Activated naive CD4-positive, alpha-beta T cell treated with anti-CD3 and anti-CD28 coated beads, Interleukin-2, amount 10 ng/mL, durations not matched to agents 7 days and 5 days (primary cell): ENCODE results near the gene C1orf216.

Source experiments
- CTCF ChIA-PET: fragments of 350-600 bp; sonication (Branson Sonifier 250); formaldehyde crosslinking; loops from one replicate; lab custom pipeline; 2021; ENCODE audit warnings: antibody characterized with exemption; lab: Charles Lee
- DNase-seq: peaks from one replicate; pipeline ENCODE4 v3.0.0-alpha.2; 2020
- H3K27ac Mint-ChIP-seq: one replicate; pipeline ENCODE4 v1.8.0; 2021; ENCODE audit warnings: mild to moderate bottlenecking, moderate library complexity, mixed read lengths
- H3K27me3 Mint-ChIP-seq: one replicate; pipeline ENCODE4 v1.8.0; 2021; ENCODE audit warnings: mild to moderate bottlenecking, mixed read lengths
- H3K36me3 Mint-ChIP-seq: one replicate; pipeline ENCODE4 v1.8.0; 2021; ENCODE audit warnings: mixed read lengths
- H3K4me1 Mint-ChIP-seq: one replicate; pipeline ENCODE4 v1.8.0; 2021; ENCODE audit warnings: mixed read lengths
- H3K4me3 Mint-ChIP-seq: one replicate; pipeline ENCODE4 v1.8.0; 2021; ENCODE audit warnings: mild to moderate bottlenecking, moderate library complexity, mixed read lengths
- H3K9me3 Mint-ChIP-seq: one replicate; pipeline ENCODE4 v1.8.0; 2021; ENCODE audit warnings: mixed read lengths

The C1orf216 gene, protein sequence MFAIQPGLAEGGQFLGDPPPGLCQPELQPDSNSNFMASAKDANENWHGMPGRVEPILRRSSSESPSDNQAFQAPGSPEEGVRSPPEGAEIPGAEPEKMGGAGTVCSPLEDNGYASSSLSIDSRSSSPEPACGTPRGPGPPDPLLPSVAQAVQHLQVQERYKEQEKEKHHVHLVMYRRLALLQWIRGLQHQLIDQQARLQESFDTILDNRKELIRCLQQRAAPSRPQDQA

DNA sequence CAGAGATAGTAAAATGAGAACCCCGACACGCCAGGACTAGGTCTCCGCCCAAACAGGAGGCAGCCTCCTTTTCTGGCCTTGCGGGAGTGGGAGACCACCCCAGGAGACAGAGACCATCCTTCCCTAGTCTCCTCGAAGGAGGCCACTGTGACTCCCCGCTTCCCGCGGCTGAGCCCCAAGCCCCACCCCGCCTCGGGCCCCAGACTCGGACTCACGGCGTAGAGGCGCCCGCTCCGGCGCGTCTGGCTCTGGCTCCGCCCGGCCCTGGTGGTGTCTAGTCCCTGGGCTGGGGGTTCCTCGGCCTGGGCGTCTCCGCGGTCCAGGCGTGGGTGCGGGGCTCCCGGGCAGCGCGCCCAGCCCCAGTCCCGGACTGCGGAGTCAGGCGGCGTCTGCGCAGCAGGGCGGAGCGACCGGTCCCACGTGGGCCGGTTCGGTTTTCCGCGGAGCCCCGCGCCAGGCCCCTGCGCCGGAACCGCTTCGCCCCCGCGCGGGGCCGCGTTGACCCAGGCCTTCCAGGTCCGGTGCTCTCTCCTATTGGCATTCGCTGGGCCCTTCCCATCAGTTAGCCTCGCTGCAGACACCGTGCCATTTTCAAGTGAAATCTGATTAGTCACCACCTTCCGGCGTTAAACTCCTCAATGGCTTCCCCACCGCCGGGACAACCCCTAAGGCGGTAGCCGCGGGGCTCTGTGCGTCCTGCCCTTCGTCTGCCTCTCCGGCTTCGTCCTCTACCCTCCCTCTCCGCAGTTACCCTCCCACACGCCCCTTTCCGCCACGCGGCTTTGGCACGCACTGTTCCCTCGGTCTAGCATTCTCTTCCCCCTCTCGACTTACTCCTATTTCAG, at the start of gene C1orf216:
Gene C1orf216 (minus strand): TSS at position 393 of the 845 bp plus-strand sequence. CDS start 2,563 bp downstream, outside the sequence.
- peaks cover 31% of the 10 kb centered on the region for H3K4me1 Mint-ChIP-seq
- peak within 1 kb of the TSS; percentile 88 for H3K27ac Mint-ChIP-seq
- H3K36me3 Mint-ChIP-seq: peaks cover 12% of the 10 kb centered on the region
- H3K9me3 Mint-ChIP-seq: no peaks in the 10 kb centered on the region
- H3K27me3 Mint-ChIP-seq: no peaks in the 10 kb centered on the region
- H3K4me3 Mint-ChIP-seq: peak within 1 kb of the TSS; percentile 91
- peak; percentile 75 for DNase-seq
- CTCF ChIA-PET: interaction anchor here (0.6 to 5.5 kb wide), 4 partner anchors 8 to 154 kb away, joined by 3 to 78 read pairs (median 28); no protein-coding TSS in a partner anchor

DNA sequence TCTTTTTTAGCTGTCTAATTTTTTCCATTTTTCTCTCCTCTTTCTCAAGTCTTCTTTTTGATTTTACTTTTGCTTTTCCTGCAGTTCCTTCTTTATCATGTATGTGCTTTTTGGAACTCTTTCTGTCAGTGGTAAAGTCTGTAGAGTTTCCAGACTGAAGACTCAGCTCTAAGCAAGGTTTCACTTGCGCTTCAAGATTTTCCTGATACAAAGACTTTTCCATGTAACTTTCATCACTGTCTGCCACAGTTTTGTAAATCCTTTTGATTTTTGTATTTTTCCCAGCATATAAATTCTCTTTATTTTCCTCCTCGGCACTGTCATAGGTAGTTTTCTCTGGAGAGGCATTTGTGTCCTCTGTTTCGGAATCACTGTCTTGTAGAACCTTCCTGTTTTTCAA, 45.6 kb upstream of the C1orf216 start:
- Mint-ChIP-seq H3K27ac (no peak overlapping the region), H3K4me1 (peaks cover 43% of the 10 kb centered on the region), H3K36me3 (peaks cover 38% of the 10 kb centered on the region), H3K9me3 (no peaks in the 10 kb centered on the region), H3K4me3 (no peak overlapping the region), H3K27me3 (no peaks in the 10 kb centered on the region)
- CTCF ChIA-PET: no interaction called here
- no peak for DNase-seq

DNA sequence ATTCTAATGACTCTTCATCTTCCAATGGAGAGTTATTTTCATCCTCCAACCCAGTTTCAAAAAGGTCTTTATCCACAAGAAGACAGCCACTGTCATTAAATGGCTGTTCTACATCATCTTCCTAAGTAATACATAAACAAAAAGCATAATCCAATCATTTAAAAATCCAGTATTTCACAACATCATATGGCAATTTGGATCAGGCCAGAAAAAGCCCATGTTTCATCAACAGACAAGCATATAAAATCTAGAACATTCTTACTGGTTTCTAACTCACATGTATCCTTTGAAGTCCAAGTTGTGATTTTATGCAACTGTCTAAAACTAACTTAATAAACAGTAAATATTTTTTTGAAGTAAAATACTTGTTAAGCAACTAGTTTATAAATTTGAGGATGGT, 44.5 kb upstream of the C1orf216 start:
- Mint-ChIP-seq H3K27me3 (no peaks in the 10 kb centered on the region), H3K9me3 (no peaks in the 10 kb centered on the region), H3K27ac (no peak overlapping the region), H3K36me3 (peaks cover 40% of the 10 kb centered on the region), H3K4me3 (no peak overlapping the region), H3K4me1 (peaks cover 38% of the 10 kb centered on the region)
- no peak for DNase-seq
- CTCF ChIA-PET: interaction anchor here (1.2 kb wide), 1 partner anchor 19 kb away, joined by 3 read pairs; no protein-coding TSS in a partner anchor

DNA sequence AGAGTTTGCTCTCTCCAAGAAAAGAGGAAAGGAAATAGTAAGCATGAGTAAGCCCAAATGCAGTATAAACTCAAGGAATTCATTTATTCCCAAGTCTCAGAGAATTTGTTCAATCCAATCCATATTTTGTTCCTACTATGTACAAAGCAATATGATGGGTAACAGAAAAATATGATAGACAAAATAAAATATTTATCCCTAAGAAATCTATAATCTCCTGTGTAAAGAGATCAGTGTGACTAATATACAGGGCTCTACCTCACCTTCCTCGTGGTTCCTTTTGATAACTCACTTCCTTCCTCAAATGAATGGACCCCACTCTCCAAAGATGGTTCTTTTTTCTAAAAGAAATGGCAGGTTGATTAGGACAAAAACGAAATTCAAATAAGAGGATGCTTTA, 43.5 kb upstream of the C1orf216 start:
- H3K36me3 Mint-ChIP-seq: peaks cover 45% of the 10 kb centered on the region
- no peak for DNase-seq
- H3K27ac Mint-ChIP-seq: no peak overlapping the region
- no peak overlapping the region for H3K4me3 Mint-ChIP-seq
- H3K27me3 Mint-ChIP-seq: no peaks in the 10 kb centered on the region
- CTCF ChIA-PET: interaction anchor here (0.6 to 1.5 kb wide), 3 partner anchors 14 to 42 kb away, joined by 3 to 4 read pairs (median 3); no protein-coding TSS in a partner anchor
- H3K9me3 Mint-ChIP-seq: no peaks in the 10 kb centered on the region
- H3K4me1 Mint-ChIP-seq: peaks cover 30% of the 10 kb centered on the region

DNA sequence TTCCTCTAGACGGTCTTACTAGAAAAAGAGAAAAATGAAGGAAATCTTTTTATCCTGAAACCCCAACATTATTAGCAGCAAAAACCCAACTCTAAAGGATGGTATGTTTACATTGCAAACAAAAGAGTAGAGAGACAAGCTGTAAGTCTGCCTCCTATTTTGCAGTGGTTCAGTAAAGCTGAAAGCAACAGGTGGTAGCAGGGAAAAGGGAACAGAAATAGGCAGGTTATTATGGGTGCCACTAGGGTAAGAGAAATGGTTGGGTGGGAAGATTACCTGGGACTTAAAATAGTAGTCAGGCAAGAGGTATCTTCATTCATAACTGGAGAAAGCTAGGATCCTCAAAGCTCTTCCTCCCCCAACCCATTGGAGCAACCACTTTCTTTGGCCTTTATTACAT, 37.4 kb upstream of the C1orf216 start:
- no peak overlapping the region for H3K4me3 Mint-ChIP-seq
- peaks cover 38% of the 10 kb centered on the region for H3K36me3 Mint-ChIP-seq
- CTCF ChIA-PET: interaction anchor here (0.7 to 4.1 kb wide), 4 partner anchors 12 to 902 kb away, joined by 3 to 22 read pairs (median 3); partner anchors contain the start of gene CLSPN
- no peak for DNase-seq
- no peaks in the 10 kb centered on the region for H3K27me3 Mint-ChIP-seq
- no peak overlapping the region for H3K27ac Mint-ChIP-seq
- no peaks in the 10 kb centered on the region for H3K9me3 Mint-ChIP-seq
- H3K4me1 Mint-ChIP-seq: peaks cover 2% of the 10 kb centered on the region

DNA sequence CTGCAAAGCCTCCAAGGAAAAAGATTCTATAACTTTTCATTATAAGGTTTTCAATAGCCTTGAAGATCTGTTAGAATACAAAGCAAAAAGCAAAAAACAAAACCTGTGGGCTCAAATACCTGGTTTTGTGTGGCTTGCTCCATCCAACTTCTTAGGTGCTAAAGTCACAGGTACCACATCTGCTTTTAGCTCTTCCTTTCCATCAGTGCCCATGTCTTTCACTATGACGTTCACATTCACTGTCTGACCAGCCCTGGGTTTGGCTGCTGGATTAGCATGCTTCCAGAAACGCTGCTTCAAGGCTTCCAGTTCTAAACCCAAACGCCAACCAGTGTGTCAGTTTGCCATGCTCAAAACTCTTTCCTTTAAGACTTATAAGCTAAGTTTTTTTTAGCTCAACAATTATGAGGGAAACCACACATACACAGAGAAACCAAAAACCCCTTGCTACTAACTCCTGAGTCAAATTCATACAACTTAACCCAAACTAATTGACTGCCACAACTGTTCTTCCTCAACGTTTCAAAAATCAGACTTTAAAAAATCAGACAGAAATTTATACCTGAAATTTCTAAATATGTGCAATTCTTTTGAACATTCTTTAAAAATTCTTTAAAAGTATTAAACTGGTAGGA, 35.1 kb upstream of the C1orf216 start:
- no peaks in the 10 kb centered on the region for H3K9me3 Mint-ChIP-seq
- H3K27me3 Mint-ChIP-seq: no peaks in the 10 kb centered on the region
- no peak for DNase-seq
- CTCF ChIA-PET: interaction anchor here (4.1 kb wide), 1 partner anchor 27 kb away, joined by 22 read pairs; no protein-coding TSS in a partner anchor
- no peak overlapping the region for H3K4me3 Mint-ChIP-seq
- no peak overlapping the region for H3K27ac Mint-ChIP-seq
- peaks cover 26% of the 10 kb centered on the region for H3K36me3 Mint-ChIP-seq
- no peaks in the 10 kb centered on the region for H3K4me1 Mint-ChIP-seq

DNA sequence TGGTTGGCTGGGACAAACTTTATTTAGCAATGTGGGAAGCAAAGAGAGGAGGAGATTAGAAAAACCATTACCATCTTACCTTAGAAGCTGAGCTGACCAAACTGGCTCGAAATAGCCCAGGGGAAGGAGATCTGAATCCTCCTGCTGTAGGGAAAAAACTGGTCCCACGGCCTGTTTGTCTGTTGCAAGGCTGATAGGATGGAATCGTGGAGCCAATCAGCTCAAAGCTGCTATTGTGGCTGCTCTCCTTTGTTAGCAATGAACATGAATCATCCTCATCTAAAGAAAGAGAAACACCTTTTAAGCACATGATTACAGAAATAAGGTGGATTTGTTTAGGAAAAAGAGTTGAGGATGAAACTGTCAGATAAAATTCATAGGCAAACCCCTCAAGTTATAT, 29.6 kb upstream of the C1orf216 start:
- no peak for DNase-seq
- peaks cover 38% of the 10 kb centered on the region for H3K36me3 Mint-ChIP-seq
- no peaks in the 10 kb centered on the region for H3K27me3 Mint-ChIP-seq
- no peak overlapping the region for H3K4me3 Mint-ChIP-seq
- CTCF ChIA-PET: interaction anchor here (1.9 to 2.5 kb wide), 2 partner anchors 15 to 22 kb away, joined by 5 to 9 read pairs; no protein-coding TSS in a partner anchor
- no peaks in the 10 kb centered on the region for H3K9me3 Mint-ChIP-seq
- no peaks in the 10 kb centered on the region for H3K4me1 Mint-ChIP-seq
- no peak overlapping the region for H3K27ac Mint-ChIP-seq

DNA sequence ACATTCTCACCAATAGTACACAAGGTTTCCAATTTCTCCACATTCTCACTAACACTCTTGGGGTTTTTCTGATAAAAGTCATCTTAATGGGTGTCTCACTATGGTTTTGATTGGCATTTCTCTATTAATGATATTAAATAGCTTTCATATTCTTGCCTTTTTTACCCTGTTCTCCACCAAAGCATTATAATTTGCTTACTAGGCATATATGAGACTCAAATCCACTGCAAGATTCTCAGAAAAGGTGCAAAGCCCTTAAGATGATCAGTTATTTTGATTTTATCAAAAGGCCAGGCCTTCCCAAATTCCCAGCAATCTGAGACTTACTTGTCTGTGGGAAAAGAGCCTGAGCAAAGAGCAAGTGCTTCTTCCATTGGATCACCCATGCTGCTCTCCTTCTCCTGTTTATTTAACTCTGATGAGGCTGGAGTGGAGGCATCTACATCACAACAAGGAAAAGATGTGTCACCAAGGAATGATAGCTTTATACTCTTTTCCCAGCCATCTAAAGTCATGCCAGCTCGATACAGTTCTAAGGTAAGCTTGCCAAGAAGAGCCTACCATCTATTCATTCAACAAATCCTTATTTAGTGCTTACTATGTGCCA, 26.5 kb upstream of the C1orf216 start:
- no peak for DNase-seq
- no peaks in the 10 kb centered on the region for H3K27me3 Mint-ChIP-seq
- H3K4me3 Mint-ChIP-seq: no peak overlapping the region
- no peaks in the 10 kb centered on the region for H3K4me1 Mint-ChIP-seq
- no peak overlapping the region for H3K27ac Mint-ChIP-seq
- H3K9me3 Mint-ChIP-seq: no peaks in the 10 kb centered on the region
- H3K36me3 Mint-ChIP-seq: peaks cover 34% of the 10 kb centered on the region
- CTCF ChIA-PET: interaction anchor here (2.7 kb wide), 1 partner anchor 18 kb away, joined by 11 read pairs; no protein-coding TSS in a partner anchor

DNA sequence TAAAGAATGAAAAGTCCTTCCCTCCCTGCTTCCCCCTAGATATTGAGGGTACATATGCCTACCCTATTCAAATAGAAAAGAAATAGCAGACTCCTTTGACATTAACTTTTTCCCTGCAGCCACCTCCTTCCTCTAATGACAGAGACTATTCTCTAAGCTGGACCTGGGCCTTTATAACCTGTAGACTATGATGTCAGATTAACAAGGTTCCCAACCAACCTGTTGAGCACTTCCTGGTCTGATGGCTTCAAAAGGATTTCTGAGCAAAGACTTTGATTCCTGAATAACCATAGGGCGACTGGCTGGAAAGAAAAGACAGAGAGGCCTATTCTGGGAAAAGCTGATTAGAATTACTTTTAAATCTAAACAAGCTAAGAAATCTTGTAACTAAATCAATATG, 18.4 kb upstream of the C1orf216 start:
- H3K27ac Mint-ChIP-seq: no peak overlapping the region
- CTCF ChIA-PET: interaction anchor here (2.2 kb wide), 1 partner anchor 10 kb away, joined by 17 read pairs; no protein-coding TSS in a partner anchor

DNA sequence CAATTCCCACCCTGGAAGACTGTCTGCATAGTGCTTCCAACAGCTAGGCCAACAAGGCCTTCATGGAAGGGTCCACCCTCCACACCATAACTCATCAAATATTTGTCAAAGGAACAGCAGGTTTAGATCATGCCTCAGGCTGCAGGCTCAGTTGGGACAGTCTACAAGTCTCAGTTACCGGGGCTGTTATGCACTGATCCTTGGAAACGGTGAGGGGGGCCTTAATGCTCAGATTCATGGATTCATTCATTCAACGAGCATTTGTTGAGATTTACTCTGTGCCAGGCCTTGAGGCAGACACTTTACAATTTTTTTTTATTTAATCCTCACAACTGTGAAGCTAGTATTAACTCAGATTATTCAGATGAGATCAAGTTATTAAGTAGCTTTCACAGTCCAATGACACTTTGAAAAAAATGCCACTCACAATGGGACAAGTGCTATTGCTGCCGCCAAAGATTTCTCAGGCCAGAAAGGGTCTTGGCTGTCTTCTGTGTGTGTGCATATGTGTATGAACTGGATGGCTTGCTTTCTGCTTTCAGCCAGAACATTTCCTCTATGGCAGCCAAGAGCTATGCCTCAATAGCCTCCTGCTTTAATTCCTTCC, 8.9 kb upstream of the C1orf216 start:
- Mint-ChIP-seq H3K4me3 (no peak overlapping the region), H3K9me3 (no peaks in the 10 kb centered on the region), H3K27ac (no peak overlapping the region), H3K4me1 (no peaks in the 10 kb centered on the region), H3K36me3 (peaks cover 13% of the 10 kb centered on the region), H3K27me3 (no peaks in the 10 kb centered on the region)
- CTCF ChIA-PET: interaction anchor here (0.7 to 5.5 kb wide), 23 partner anchors 10 to 351 kb away, joined by 3 to 62 read pairs (median 5); partner anchors contain the start of genes C1orf216 and CLSPN
- DNase-seq: no peak

More for the DNA sequence above, 18.4 kb upstream of the C1orf216 start:
- no peaks in the 10 kb centered on the region for H3K9me3 Mint-ChIP-seq
- peaks cover 46% of the 10 kb centered on the region for H3K36me3 Mint-ChIP-seq
- no peak for DNase-seq
- H3K4me3 Mint-ChIP-seq: no peak overlapping the region
- no peaks in the 10 kb centered on the region for H3K4me1 Mint-ChIP-seq
- H3K27me3 Mint-ChIP-seq: no peaks in the 10 kb centered on the region

DNA sequence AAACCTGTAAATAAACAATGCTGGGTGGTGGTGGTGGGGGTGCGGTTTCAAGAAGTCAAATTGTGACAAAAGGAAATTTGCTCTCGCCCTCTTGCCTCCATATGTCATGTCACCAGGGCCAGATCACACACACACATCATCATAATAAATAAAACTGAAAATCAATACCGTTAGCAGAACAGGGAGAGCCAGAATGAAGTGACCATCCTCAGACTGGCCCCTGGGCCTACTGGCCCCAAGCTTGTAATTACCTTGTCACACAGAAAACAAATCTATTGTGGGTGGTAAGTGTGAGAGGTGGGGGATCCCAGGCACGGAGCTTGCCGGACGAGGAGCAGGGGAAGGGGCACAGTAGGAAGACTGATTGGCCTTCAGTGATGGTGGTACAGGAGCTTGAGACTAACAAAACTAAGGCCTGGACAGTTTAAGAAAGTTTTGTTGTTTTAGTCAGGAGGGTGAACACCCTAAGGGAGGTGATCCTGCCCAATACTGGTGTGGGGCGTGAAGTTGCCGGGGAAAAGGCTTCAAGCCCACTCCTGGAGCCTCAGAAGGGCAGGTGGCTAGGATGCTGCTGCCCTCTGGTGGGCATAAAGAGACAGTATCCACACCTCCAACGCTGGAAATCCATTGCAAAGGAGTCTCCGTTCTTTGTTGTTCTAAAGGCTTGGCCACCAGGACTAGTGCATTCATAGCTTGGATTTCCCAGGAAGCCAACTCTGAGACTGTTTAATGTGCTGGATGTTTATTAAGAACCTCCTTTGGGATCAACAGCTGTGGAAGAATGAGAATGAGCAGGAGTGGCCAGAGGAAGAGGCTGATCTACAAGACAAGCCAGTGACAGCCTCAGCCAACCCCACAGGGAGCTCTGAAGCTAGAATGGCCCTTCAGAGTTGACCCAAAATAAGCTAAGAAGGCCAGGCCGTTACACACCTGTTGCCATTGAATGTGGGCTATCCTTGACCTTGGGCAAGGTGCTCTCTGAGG, 8.1 kb upstream of the C1orf216 start:
- Mint-ChIP-seq H3K27ac (no peak overlapping the region), H3K4me3 (no peak overlapping the region), H3K36me3 (peaks cover 13% of the 10 kb centered on the region), H3K9me3 (no peaks in the 10 kb centered on the region), H3K4me1 (no peaks in the 10 kb centered on the region), H3K27me3 (no peaks in the 10 kb centered on the region)
- DNase-seq: peak; percentile 55
- CTCF ChIA-PET: interaction anchor here (0.7 to 5.5 kb wide), 26 partner anchors 9 to 350 kb away, joined by 3 to 62 read pairs (median 5); partner anchors contain the start of genes AGO1, C1orf216 and CLSPN

DNA sequence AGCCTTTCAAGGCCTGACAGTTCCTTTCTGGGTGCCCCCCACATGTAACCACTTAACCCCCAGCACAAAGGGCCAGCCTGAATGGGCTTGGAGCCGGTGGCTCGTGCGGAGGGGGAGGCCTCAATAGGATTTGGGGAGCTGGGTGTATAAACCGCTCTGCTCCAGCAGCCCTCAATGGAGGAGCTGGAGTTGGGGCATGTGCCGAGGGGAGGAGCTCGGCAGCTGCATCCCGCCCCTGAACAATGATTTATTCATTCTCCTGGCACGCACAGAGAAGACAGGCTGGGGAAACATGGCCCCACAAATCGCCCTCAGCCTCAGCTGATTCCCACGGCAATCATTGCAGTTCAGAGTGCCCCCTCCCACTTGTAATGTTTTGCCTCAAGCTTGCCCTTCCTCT, 6.9 kb upstream of the C1orf216 start:
- CTCF ChIA-PET: interaction anchor here (0.6 to 5.5 kb wide), 8 partner anchors 10 to 912 kb away, joined by 3 to 62 read pairs (median 6); partner anchors contain the start of gene C1orf216
- Mint-ChIP-seq H3K9me3 (no peaks in the 10 kb centered on the region), H3K27ac (no peak overlapping the region), H3K4me3 (no peak overlapping the region), H3K27me3 (no peaks in the 10 kb centered on the region), H3K4me1 (no peaks in the 10 kb centered on the region), H3K36me3 (peaks cover 8% of the 10 kb centered on the region)
- no peak for DNase-seq
